ENCODE results near the gene ABHD10. TPM values are rescaled to one million over a fixed set of nuclear protein-coding genes. Genes with fewer than 3 reads are reported as not detected.

The ABHD10 gene
- total RNA-seq, 1 donor from 2014 or later, result 26.3 TPM

DNA sequence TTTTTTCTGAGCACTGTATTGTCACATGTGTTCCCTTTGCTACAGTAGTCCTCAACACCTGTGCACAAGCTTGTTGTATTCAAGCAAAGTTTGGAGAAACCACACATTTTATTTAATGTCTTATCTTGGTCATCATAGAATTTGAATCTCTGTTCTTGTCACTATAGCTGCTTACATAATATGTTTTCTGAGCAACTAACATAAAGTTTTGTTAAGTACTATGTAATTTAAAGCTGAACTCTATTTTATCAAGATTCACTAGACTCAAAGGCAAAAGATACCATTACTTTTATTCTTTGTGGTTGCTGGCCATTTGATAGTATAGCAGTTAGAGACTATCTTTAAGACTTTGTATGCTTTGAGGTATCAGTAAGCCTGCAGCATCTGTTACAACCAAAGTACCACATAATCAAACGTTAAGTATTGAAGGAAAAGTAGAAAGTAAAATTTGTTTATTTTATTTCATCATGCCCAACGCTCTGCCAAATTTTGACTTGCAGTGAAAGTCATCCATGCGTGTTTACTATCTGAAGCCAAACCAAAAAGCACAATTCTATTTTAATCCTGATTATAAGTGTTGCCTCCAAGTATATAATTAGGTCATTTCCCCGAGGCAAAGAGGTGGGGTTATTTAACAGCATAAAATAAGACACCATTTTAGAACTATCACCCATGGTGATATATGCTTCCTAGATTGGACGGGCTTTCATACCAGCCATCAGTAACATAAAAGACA is 10.3 kb upstream of the ABHD10 start:
- H3K27me3 Mint-ChIP-seq (ENCODE audit: low read depth), result no peaks in the 10 kb centered on the region
- peak overlapping the region; percentile 78 for H3K27ac Mint-ChIP-seq (ENCODE audit: unreplicated experiment)
- H3K9me3 Mint-ChIP-seq (ENCODE audit: low read depth), result no peaks in the 10 kb centered on the region
- TF ChIP-seq, protein P1, sequence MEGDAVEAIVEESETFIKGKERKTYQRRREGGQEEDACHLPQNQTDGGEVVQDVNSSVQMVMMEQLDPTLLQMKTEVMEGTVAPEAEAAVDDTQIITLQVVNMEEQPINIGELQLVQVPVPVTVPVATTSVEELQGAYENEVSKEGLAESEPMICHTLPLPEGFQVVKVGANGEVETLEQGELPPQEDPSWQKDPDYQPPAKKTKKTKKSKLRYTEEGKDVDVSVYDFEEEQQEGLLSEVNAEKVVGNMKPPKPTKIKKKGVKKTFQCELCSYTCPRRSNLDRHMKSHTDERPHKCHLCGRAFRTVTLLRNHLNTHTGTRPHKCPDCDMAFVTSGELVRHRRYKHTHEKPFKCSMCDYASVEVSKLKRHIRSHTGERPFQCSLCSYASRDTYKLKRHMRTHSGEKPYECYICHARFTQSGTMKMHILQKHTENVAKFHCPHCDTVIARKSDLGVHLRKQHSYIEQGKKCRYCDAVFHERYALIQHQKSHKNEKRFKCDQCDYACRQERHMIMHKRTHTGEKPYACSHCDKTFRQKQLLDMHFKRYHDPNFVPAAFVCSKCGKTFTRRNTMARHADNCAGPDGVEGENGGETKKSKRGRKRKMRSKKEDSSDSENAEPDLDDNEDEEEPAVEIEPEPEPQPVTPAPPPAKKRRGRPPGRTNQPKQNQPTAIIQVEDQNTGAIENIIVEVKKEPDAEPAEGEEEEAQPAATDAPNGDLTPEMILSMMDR (IDR thresholded peaks at IDR 0.05), result no peak
- no peak overlapping the region for H3K4me3 Mint-ChIP-seq (ENCODE audit: unreplicated experiment)
- no peak for DNase-seq (ENCODE audit: low spot score)
- H3K36me3 Mint-ChIP-seq (ENCODE audit: low read depth), result peaks cover 29% of the 10 kb centered on the region
- H3K4me1 Mint-ChIP-seq (ENCODE audit: low read depth), result peaks cover 17% of the 10 kb centered on the region

DNA sequence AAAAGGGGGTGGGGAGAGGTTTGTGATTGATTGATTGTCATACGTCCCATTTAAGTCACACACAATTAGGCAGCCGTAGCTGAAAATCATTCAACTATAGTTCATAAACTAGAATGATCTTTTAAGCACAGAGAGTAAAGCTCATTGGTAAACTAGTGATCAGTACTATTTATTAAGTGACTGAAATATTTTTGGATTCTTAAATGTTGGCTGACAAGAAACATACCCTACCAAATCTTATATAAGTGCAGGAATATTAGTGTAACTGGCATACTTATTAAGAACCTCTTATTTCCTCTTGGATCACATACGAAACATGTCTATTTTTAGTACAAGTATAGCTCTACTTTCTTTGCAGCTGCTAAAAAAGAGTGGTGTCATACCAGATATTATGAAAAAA is 8.4 kb upstream of the ABHD10 start:
- H3K36me3 Mint-ChIP-seq (ENCODE audit: low read depth), result peaks cover 33% of the 10 kb centered on the region

GRCh38 chr3:111971533-111972130 is 7.2 kb upstream of the ABHD10 start:
- H3K4me1 Mint-ChIP-seq (ENCODE audit: low read depth), result peaks cover 12% of the 10 kb centered on the region

More for the DNA sequence above, 8.4 kb upstream of the ABHD10 start:
- Mint-ChIP-seq H3K4me3 (ENCODE audit: unreplicated experiment) (no peak overlapping the region), H3K27me3 (ENCODE audit: low read depth) (no peaks in the 10 kb centered on the region), H3K9me3 (ENCODE audit: low read depth) (no peaks in the 10 kb centered on the region), H3K4me1 (ENCODE audit: low read depth) (peaks cover 12% of the 10 kb centered on the region), H3K27ac (ENCODE audit: unreplicated experiment) (no peak overlapping the region)
- TF ChIP-seq, protein P1 (IDR thresholded peaks at IDR 0.05), result no peak
- no peak for DNase-seq (ENCODE audit: low spot score)

DNA sequence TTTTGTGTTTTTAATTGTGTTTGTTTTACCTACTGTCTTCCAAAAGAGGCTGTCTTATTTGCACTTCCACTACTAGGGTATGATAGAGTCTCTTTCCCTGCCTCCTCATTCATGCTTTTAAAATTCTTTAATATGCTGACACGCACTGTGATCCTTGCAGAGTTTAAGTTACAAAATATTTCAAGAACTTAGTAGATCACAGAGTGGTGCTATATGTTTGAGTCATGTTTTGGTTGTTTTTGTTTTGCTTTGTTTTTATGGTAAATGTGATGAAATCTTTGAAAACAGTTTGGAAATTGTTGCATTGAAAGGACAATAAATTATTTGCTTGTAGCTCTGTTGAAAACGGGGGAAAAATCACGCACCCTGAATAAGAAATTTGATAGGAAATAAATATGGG is 5.9 kb upstream of the ABHD10 start:
- Mint-ChIP-seq H3K36me3 (ENCODE audit: low read depth) (peaks cover 28% of the 10 kb centered on the region), H3K4me3 (ENCODE audit: unreplicated experiment) (no peak overlapping the region), H3K27ac (ENCODE audit: unreplicated experiment) (no peak overlapping the region), H3K9me3 (ENCODE audit: low read depth) (no peaks in the 10 kb centered on the region), H3K27me3 (ENCODE audit: low read depth) (no peaks in the 10 kb centered on the region), H3K4me1 (ENCODE audit: low read depth) (peaks cover 4% of the 10 kb centered on the region)
- TF ChIP-seq, protein P1 (IDR thresholded peaks at IDR 0.05), result no peak
- no peak for DNase-seq (ENCODE audit: low spot score)

More at GRCh38 chr3:111971533-111972130, 7.2 kb upstream of the ABHD10 start:
- Mint-ChIP-seq H3K9me3 (ENCODE audit: low read depth) (no peaks in the 10 kb centered on the region), H3K4me3 (ENCODE audit: unreplicated experiment) (no peak overlapping the region), H3K36me3 (ENCODE audit: low read depth) (peaks cover 31% of the 10 kb centered on the region), H3K27ac (ENCODE audit: unreplicated experiment) (no peak overlapping the region), H3K27me3 (ENCODE audit: low read depth) (no peaks in the 10 kb centered on the region)
- DNase-seq (ENCODE audit: low spot score), result no peak
- TF ChIP-seq, protein P1 (IDR thresholded peaks at IDR 0.05), result no peak

GRCh38 chr3:111975131-111975530 is 3.7 kb upstream of the ABHD10 start:
- TF ChIP-seq, protein P1 (IDR thresholded peaks at IDR 0.05), result no peak
- Mint-ChIP-seq H3K27me3 (ENCODE audit: low read depth) (no peaks in the 10 kb centered on the region), H3K9me3 (ENCODE audit: low read depth) (no peaks in the 10 kb centered on the region), H3K4me3 (ENCODE audit: unreplicated experiment) (no peak overlapping the region), H3K27ac (ENCODE audit: unreplicated experiment) (no peak overlapping the region), H3K36me3 (ENCODE audit: low read depth) (peaks cover 20% of the 10 kb centered on the region), H3K4me1 (ENCODE audit: low read depth) (peaks cover 15% of the 10 kb centered on the region)
- no peak for DNase-seq (ENCODE audit: low spot score)

Measured in chondrocyte (in vitro differentiated cells).